ENCODE measurements around the gene ZSWIM4. TPM values are rescaled to one million over a fixed set of nuclear protein-coding genes. Genes with fewer than 3 reads are reported as not detected.

ZSWIM4 gene
- total RNA-seq, 1 donor from 2014 or later, result 23.2 TPM

DNA sequence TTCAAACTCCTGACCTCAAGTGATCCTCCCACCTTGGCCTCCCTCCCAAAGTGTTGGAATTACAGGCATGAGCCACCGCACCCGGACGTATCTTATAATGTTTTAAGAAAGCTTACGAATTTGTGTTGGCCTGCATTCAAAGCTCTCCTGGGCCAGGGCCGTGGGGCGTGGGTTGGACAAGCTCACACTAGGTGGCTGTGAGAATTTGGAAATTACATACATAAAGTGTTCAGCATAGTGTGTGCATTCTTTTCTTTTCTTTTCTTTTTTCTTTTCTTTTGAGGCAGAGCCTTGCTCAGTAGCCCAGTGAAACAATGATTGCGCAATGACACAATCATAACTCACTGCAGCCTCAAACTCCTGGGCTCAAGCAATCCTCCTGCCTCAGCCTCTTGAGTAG is 2.6 kb downstream of the ZSWIM4 start:
- intact Hi-C loops (cut with DNase I), result loop anchor here (2.0 to 5.0 kb wide), 4 partner anchors 23 to 646 kb away; partner anchors contain the start of genes IER2, RFX1 and STX10
- H3K4me1 ChIP-seq, result peaks cover 7 to 30% of the 10 kb centered on the region in 2 donors
- no peaks in the 10 kb centered on the region for H3K36me3 ChIP-seq
- H3K9me3 ChIP-seq, result no peaks in the 10 kb centered on the region
- H3K27me3 ChIP-seq, result no peaks in the 10 kb centered on the region
- TF ChIP-seq CTCF (IDR thresholded peaks at IDR 0.05), result no peak
- peak in 1 of 2 donors; percentile 88 for DNase-seq (ENCODE audit: low spot score in 2 of 2)
- peak overlapping the region; percentile 92 to 93 for H3K27ac ChIP-seq
- H3K4me3 ChIP-seq, result no peak overlapping the region

GRCh38 chr19:13799669-13800068 is 4.4 kb downstream of the ZSWIM4 start:
- DNase-seq (ENCODE audit: low spot score in 2 of 2), result no peak
- no peak for TF ChIP-seq CTCF (IDR thresholded peaks at IDR 0.05)
- Histone ChIP-seq H3K4me1 (peaks cover 7 to 26% of the 10 kb centered on the region in 2 donors), H3K27me3 (no peaks in the 10 kb centered on the region), H3K9me3 (no peaks in the 10 kb centered on the region), H3K36me3 (no peaks in the 10 kb centered on the region), H3K4me3 (no peak overlapping the region), H3K27ac (no peak overlapping the region)
- intact Hi-C loops (cut with DNase I), result loop anchor here (5.0 kb wide), 3 partner anchors 33 to 647 kb away; partner anchors contain the start of genes IER2, RFX1 and STX10

GRCh38 chr19:13803038-13803437 is 7.8 kb downstream of the ZSWIM4 start:
- H3K9me3 ChIP-seq, result no peaks in the 10 kb centered on the region
- no peak for TF ChIP-seq CTCF (IDR thresholded peaks at IDR 0.05)
- no peaks in the 10 kb centered on the region for H3K27me3 ChIP-seq
- no peak overlapping the region for H3K27ac ChIP-seq
- peaks cover under 1 to 3% of the 10 kb centered on the region in 2 donors for H3K4me1 ChIP-seq
- DNase-seq (ENCODE audit: low spot score in 2 of 2), result no peak
- H3K4me3 ChIP-seq, result no peak overlapping the region
- peaks cover 0 to 3% of the 10 kb centered on the region in 2 donors for H3K36me3 ChIP-seq
- intact Hi-C loops (cut with DNase I), result no loop called here

- Histone ChIP-seq H3K9me3 (no peaks in the 10 kb centered on the region), H3K4me3 (no peak overlapping the region), H3K27me3 (no peaks in the 10 kb centered on the region), H3K4me1 (no peaks in the 10 kb centered on the region), H3K36me3 (peaks cover 7 to 17% of the 10 kb centered on the region in 2 donors), H3K27ac (no peak overlapping the region)
- intact Hi-C loops (cut with DNase I), result no loop called here
- DNase-seq (ENCODE audit: low spot score in 2 of 2), result no peak
- TF ChIP-seq CTCF (IDR thresholded peaks at IDR 0.05), result peak in 1 of 3 experiments; percentile 36
These were observed 9.8 kb downstream of the ZSWIM4 start for GRCh38 chr19:13804830-13805683.

DNA sequence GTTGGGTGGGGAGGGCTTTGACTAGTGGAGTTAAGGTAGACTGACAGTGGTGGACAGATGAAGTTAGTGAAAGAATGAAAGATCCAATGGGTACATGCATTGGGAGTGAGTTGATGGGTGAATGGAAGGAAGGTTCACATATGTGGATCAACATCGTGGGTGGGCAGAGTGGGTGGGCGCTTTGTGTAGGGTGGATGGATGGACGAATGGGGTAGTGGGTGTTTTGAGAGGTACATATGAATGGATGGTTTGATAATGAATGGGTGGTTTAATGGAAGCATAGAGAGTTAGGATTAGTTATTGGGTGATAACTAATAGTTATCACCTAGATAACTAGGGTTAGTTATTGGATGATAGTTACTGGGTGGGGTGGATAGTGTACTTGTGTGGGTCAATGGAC is 11.5 kb downstream of the ZSWIM4 start:
- no peaks in the 10 kb centered on the region for H3K4me1 ChIP-seq
- no peak for TF ChIP-seq CTCF (IDR thresholded peaks at IDR 0.05)
- H3K9me3 ChIP-seq, result no peaks in the 10 kb centered on the region
- no peaks in the 10 kb centered on the region for H3K27me3 ChIP-seq
- no peak overlapping the region for H3K4me3 ChIP-seq
- H3K27ac ChIP-seq, result no peak overlapping the region
- no peak for DNase-seq (ENCODE audit: low spot score in 2 of 2)
- peaks cover 12 to 31% of the 10 kb centered on the region in 2 donors for H3K36me3 ChIP-seq
- intact Hi-C loops (cut with DNase I), result no loop called here

Data from ascending aorta (tissue), 2 donors.